GM19193 (cell line): ENCODE results near the gene SPR.

Experiments
- POLR2A ChIP-seq: IDR thresholded peaks from 4 replicates; pipeline ENCODE4 v1.6.1; 2011; ENCODE audit not compliant: insufficient read depth, insufficient read length; ENCODE audit errors: extremely low read depth

SPR gene

GRCh38 chr2:72887032-72887739 is at the start of gene SPR:
TSS of gene SPR (plus strand) at chr2:72887408. CDS start at chr2:72887433, 25 bp downstream.
- peak; percentile 21 for TF ChIP-seq POLR2A

GRCh38 chr2:72840066-72840465 is 47.1 kb upstream of the SPR start:
- no peak for TF ChIP-seq POLR2A

GRCh38 chr2:72841462-72842125 is 45.6 kb upstream of the SPR start:
- no peak for TF ChIP-seq POLR2A

- no peak for TF ChIP-seq POLR2A
Measured at GRCh38 chr2:72843301-72843700, 43.9 kb upstream of the SPR start.

GRCh38 chr2:72846171-72847095 is 40.8 kb upstream of the SPR start:
- no peak for TF ChIP-seq POLR2A

- TF ChIP-seq POLR2A, result no peak
Measured at GRCh38 chr2:72847534-72848315, 39.5 kb upstream of the SPR start.

- no peak for TF ChIP-seq POLR2A
Measured at GRCh38 chr2:72848436-72849137, 38.6 kb upstream of the SPR start.

GRCh38 chr2:72849138-72849462 is 38.1 kb upstream of the SPR start:
- TF ChIP-seq POLR2A, result no peak

- TF ChIP-seq POLR2A, result no peak
Measured at GRCh38 chr2:72851333-72851732, 35.9 kb upstream of the SPR start.

GRCh38 chr2:72859831-72860262 is 27.4 kb upstream of the SPR start:
- TF ChIP-seq POLR2A, result no peak

- no peak for TF ChIP-seq POLR2A
Measured at GRCh38 chr2:72862239-72862988, 24.8 kb upstream of the SPR start.

- no peak for TF ChIP-seq POLR2A
Measured at GRCh38 chr2:72863046-72863445, 24.2 kb upstream of the SPR start.

GRCh38 chr2:72864500-72864899 is 22.7 kb upstream of the SPR start:
- TF ChIP-seq POLR2A, result no peak
